ENCODE measurements around the gene MEX3B.

The MEX3B gene

GRCh38 chr15:82044373-82045178 is 1.2 kb downstream of the MEX3B start:
- no peak for TF ChIP-seq CTCF (IDR thresholded peaks at IDR 0.05; ENCODE audit: low read depth, low read length, missing control alignments)
- in situ Hi-C loops (cut with HindIII; ENCODE audit: low sequenced_read_pairs) = no loop called here
- peak; percentile 46 for DNase-seq (ENCODE audit: low read depth)
- peak overlapping the region; percentile 86 for H3K4me3 ChIP-seq (ENCODE audit: low read depth, low read length)

GRCh38 chr15:82043796-82044372 is 1.9 kb downstream of the MEX3B start:
- peak overlapping the region; percentile 86 for H3K4me3 ChIP-seq (ENCODE audit: low read depth, low read length)
- no peak for DNase-seq (ENCODE audit: low read depth)
- in situ Hi-C loops (cut with HindIII; ENCODE audit: low sequenced_read_pairs) = no loop called here
- no peak for TF ChIP-seq CTCF (IDR thresholded peaks at IDR 0.05; ENCODE audit: low read depth, low read length, missing control alignments)

- in situ Hi-C loops (cut with HindIII; ENCODE audit: low sequenced_read_pairs) = no loop called here
- no peak for TF ChIP-seq CTCF (IDR thresholded peaks at IDR 0.05; ENCODE audit: low read depth, low read length, missing control alignments)
- DNase-seq (ENCODE audit: low read depth) = no peak
- H3K4me3 ChIP-seq (ENCODE audit: low read depth, low read length) = peak overlapping the region; percentile 86
Measured at GRCh38 chr15:82043130-82043673, 2.6 kb downstream of the MEX3B start.

- DNase-seq (ENCODE audit: low read depth) = no peak
- H3K4me3 ChIP-seq (ENCODE audit: low read depth, low read length) = no peak overlapping the region
- in situ Hi-C loops (cut with HindIII; ENCODE audit: low sequenced_read_pairs) = no loop called here
- TF ChIP-seq CTCF (IDR thresholded peaks at IDR 0.05; ENCODE audit: low read depth, low read length, missing control alignments) = no peak
Measured at GRCh38 chr15:82040862-82041261, 5.0 kb downstream of the MEX3B start.

GRCh38 chr15:82040390-82040789 is 5.4 kb downstream of the MEX3B start:
- H3K4me3 ChIP-seq (ENCODE audit: low read depth, low read length) = no peak overlapping the region
- no peak for DNase-seq (ENCODE audit: low read depth)
- in situ Hi-C loops (cut with HindIII; ENCODE audit: low sequenced_read_pairs) = no loop called here
- no peak for TF ChIP-seq CTCF (IDR thresholded peaks at IDR 0.05; ENCODE audit: low read depth, low read length, missing control alignments)

GRCh38 chr15:82039871-82040270 is 5.9 kb downstream of the MEX3B start:
- TF ChIP-seq CTCF (IDR thresholded peaks at IDR 0.05; ENCODE audit: low read depth, low read length, missing control alignments) = no peak
- in situ Hi-C loops (cut with HindIII; ENCODE audit: low sequenced_read_pairs) = no loop called here
- no peak for DNase-seq (ENCODE audit: low read depth)
- no peak overlapping the region for H3K4me3 ChIP-seq (ENCODE audit: low read depth, low read length)
